ENCODE data around the gene KLF15. TPM values are rescaled to one million over a fixed set of nuclear protein-coding genes. Genes with fewer than 3 reads are reported as not detected.

KLF15 gene
- total RNA-seq, 1 experiment from 2014 or later, result 14.7 TPM

GRCh38 chr3:126369490-126369889, 12.3 kb upstream of the KLF15 start (continued):
- TF ChIP-seq GTF2I (CRISPR knock-in tag; conservative IDR thresholded peaks at IDR 0.05), result no peak
- TF ChIP-seq SMAD3 (CRISPR knock-in tag; IDR thresholded peaks at IDR 0.05; ENCODE audit: borderline replicate concordance), result no peak
- no peak for TF ChIP-seq FOXP1 (CRISPR knock-in tag; IDR thresholded peaks at IDR 0.05; ENCODE audit: borderline replicate concordance)
- TF ChIP-seq MXD4 (CRISPR knock-in tag; IDR thresholded peaks at IDR 0.05; ENCODE audit: borderline replicate concordance), result no peak
- TF ChIP-seq, protein P1, sequence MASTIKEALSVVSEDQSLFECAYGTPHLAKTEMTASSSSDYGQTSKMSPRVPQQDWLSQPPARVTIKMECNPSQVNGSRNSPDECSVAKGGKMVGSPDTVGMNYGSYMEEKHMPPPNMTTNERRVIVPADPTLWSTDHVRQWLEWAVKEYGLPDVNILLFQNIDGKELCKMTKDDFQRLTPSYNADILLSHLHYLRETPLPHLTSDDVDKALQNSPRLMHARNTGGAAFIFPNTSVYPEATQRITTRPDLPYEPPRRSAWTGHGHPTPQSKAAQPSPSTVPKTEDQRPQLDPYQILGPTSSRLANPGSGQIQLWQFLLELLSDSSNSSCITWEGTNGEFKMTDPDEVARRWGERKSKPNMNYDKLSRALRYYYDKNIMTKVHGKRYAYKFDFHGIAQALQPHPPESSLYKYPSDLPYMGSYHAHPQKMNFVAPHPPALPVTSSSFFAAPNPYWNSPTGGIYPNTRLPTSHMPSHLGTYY (CRISPR knock-in tag; IDR thresholded peaks at IDR 0.05), result no peak
- TF ChIP-seq SMAD4 (CRISPR knock-in tag; IDR thresholded peaks at IDR 0.05), result no peak

DNA sequence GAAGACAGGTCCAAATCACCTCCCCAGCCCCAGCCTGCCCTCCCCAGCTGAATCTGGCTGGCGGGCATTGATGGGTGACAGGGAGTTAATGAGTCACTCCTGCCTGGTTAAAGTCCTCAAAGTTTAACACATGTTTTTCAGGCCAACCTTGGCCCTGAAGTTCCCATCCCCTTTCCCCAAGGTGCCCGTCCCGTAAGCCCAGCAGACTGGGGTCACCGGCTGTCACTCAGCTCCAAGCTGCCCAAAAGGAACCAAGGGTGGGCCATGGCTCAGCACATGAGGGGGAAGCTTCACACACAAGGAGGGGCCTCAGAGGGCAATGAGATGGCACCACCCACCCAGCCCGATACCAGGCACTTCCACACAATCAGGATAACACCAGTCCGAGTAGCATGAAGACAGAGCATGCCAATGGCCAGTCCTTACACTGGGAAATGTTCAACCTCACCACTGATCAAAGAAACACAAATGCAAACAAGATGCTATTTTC, 10.2 kb upstream of the KLF15 start:
- DNase-seq (ENCODE audit: low spot score) (peak; percentile 5), ATAC-seq (no peak)
- Mint-ChIP-seq H3K4me1 (peaks cover 23% of the 10 kb centered on the region), H3K27ac (no peak overlapping the region), H3K4me3 (no peak overlapping the region), H3K9me3 (0 out of 2 replicates have a peak, but pooled peaks cover 7% of the 10 kb centered on the region), H3K36me3 (peaks cover 6% of the 10 kb centered on the region), H3K27me3 (ENCODE audit: low read depth) (peaks cover 4% of the 10 kb centered on the region; the same call in 1 of the 2 replicates)
- ChIA-PET POLR2A (no interaction called here), CTCF (interaction anchor here (1.8 kb wide), 1 partner anchor 9 kb away, joined by 4 read pairs; no protein-coding TSS in a partner anchor)
- TF ChIP-seq, protein P2, sequence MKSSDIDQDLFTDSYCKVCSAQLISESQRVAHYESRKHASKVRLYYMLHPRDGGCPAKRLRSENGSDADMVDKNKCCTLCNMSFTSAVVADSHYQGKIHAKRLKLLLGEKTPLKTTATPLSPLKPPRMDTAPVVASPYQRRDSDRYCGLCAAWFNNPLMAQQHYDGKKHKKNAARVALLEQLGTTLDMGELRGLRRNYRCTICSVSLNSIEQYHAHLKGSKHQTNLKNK (CRISPR knock-in tag; IDR thresholded peaks at IDR 0.05), result no peak
- no peak for TF ChIP-seq ATF2 (CRISPR knock-in tag; IDR thresholded peaks at IDR 0.05; ENCODE audit: borderline replicate concordance, low read depth)
- TF ChIP-seq, protein P3, sequence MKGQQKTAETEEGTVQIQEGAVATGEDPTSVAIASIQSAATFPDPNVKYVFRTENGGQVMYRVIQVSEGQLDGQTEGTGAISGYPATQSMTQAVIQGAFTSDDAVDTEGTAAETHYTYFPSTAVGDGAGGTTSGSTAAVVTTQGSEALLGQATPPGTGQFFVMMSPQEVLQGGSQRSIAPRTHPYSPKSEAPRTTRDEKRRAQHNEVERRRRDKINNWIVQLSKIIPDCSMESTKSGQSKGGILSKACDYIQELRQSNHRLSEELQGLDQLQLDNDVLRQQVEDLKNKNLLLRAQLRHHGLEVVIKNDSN (CRISPR knock-in tag; IDR thresholded peaks at IDR 0.05), result no peak
- no peak for TF ChIP-seq RORB (CRISPR knock-in tag; IDR thresholded peaks at IDR 0.05)
- TF ChIP-seq CREM (CRISPR knock-in tag; IDR thresholded peaks at IDR 0.05), result no peak
- TF ChIP-seq, protein P4, sequence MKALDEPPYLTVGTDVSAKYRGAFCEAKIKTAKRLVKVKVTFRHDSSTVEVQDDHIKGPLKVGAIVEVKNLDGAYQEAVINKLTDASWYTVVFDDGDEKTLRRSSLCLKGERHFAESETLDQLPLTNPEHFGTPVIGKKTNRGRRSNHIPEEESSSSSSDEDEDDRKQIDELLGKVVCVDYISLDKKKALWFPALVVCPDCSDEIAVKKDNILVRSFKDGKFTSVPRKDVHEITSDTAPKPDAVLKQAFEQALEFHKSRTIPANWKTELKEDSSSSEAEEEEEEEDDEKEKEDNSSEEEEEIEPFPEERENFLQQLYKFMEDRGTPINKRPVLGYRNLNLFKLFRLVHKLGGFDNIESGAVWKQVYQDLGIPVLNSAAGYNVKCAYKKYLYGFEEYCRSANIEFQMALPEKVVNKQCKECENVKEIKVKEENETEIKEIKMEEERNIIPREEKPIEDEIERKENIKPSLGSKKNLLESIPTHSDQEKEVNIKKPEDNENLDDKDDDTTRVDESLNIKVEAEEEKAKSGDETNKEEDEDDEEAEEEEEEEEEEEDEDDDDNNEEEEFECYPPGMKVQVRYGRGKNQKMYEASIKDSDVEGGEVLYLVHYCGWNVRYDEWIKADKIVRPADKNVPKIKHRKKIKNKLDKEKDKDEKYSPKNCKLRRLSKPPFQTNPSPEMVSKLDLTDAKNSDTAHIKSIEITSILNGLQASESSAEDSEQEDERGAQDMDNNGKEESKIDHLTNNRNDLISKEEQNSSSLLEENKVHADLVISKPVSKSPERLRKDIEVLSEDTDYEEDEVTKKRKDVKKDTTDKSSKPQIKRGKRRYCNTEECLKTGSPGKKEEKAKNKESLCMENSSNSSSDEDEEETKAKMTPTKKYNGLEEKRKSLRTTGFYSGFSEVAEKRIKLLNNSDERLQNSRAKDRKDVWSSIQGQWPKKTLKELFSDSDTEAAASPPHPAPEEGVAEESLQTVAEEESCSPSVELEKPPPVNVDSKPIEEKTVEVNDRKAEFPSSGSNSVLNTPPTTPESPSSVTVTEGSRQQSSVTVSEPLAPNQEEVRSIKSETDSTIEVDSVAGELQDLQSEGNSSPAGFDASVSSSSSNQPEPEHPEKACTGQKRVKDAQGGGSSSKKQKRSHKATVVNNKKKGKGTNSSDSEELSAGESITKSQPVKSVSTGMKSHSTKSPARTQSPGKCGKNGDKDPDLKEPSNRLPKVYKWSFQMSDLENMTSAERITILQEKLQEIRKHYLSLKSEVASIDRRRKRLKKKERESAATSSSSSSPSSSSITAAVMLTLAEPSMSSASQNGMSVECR (CRISPR knock-in tag; IDR thresholded peaks at IDR 0.05; ENCODE audit: borderline replicate concordance), result no peak
- TF ChIP-seq, protein P5, sequence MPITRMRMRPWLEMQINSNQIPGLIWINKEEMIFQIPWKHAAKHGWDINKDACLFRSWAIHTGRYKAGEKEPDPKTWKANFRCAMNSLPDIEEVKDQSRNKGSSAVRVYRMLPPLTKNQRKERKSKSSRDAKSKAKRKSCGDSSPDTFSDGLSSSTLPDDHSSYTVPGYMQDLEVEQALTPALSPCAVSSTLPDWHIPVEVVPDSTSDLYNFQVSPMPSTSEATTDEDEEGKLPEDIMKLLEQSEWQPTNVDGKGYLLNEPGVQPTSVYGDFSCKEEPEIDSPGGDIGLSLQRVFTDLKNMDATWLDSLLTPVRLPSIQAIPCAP (CRISPR knock-in tag; IDR thresholded peaks at IDR 0.05), result no peak
- TF ChIP-seq ZNF423 (CRISPR knock-in tag; IDR thresholded peaks at IDR 0.05), result no peak
- TF ChIP-seq FOXK1 (CRISPR knock-in tag; IDR thresholded peaks at IDR 0.05), result no peak
- no peak for TF ChIP-seq TEAD1 (CRISPR knock-in tag; IDR thresholded peaks at IDR 0.05)
- no peak for TF ChIP-seq GRHL2 (CRISPR knock-in tag; IDR thresholded peaks at IDR 0.05; ENCODE audit: insufficient replicate concordance, severe bottlenecking)
- no peak for TF ChIP-seq EMX1 (CRISPR knock-in tag; IDR thresholded peaks at IDR 0.05)
- no peak for TF ChIP-seq E2F4 (CRISPR knock-in tag; IDR thresholded peaks at IDR 0.05; ENCODE audit: borderline replicate concordance, low read depth)
- TF ChIP-seq ZNF263 (CRISPR knock-in tag; IDR thresholded peaks at IDR 0.05; ENCODE audit: low read depth), result no peak
- TF ChIP-seq ATF1 (CRISPR knock-in tag; IDR thresholded peaks at IDR 0.05), result no peak
- no peak for TF ChIP-seq ZNF416 (CRISPR knock-in tag; IDR thresholded peaks at IDR 0.05)
- TF ChIP-seq, protein P6, sequence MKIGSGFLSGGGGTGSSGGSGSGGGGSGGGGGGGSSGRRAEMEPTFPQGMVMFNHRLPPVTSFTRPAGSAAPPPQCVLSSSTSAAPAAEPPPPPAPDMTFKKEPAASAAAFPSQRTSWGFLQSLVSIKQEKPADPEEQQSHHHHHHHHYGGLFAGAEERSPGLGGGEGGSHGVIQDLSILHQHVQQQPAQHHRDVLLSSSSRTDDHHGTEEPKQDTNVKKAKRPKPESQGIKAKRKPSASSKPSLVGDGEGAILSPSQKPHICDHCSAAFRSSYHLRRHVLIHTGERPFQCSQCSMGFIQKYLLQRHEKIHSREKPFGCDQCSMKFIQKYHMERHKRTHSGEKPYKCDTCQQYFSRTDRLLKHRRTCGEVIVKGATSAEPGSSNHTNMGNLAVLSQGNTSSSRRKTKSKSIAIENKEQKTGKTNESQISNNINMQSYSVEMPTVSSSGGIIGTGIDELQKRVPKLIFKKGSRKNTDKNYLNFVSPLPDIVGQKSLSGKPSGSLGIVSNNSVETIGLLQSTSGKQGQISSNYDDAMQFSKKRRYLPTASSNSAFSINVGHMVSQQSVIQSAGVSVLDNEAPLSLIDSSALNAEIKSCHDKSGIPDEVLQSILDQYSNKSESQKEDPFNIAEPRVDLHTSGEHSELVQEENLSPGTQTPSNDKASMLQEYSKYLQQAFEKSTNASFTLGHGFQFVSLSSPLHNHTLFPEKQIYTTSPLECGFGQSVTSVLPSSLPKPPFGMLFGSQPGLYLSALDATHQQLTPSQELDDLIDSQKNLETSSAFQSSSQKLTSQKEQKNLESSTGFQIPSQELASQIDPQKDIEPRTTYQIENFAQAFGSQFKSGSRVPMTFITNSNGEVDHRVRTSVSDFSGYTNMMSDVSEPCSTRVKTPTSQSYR (CRISPR knock-in tag; IDR thresholded peaks at IDR 0.05), result no peak

Measured in WTC11 (cell line).